ENCODE data around the gene RASGRF2. TPM values are rescaled to one million over a fixed set of nuclear protein-coding genes. Genes with fewer than 3 reads are reported as not detected.
A peak's percentile ranks its signal among the peaks of the same experiment; 100 is the strongest.

Gene RASGRF2
- total RNA-seq, 4 donors from 2014 or later: 19.5 to 45.3 (median 34.6) TPM

DNA sequence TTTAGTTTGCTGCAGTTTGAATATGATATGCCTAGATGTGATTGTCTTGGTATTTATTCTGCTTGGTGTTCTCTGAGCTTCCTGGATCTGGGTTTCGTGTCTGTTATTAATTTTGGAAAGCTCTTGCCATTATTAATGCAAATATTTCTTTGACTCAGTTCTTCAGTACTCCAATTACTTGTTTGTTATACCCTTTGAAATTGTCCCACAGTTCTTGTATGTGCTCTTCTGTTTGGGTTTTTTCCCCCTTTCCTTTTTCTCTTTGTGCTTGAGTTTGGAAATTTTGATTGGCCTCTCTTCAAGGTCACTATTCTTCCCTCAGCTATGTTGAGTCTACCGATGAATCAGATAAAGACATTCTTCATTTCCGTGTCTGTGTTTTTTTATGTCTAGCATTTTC, 176.4 kb downstream of the RASGRF2 start:
- Histone ChIP-seq H3K27me3 (no peaks in the 10 kb centered on the region), H3K36me3 (no peaks in the 10 kb centered on the region), H3K4me3 (no peak overlapping the region), H3K9me3 (peaks cover 0 to 4% (median 0%) of the 10 kb centered on the region in 4 donors), H3K4me1 (peaks cover 0 to 14% (median 0%) of the 10 kb centered on the region in 4 donors), H3K27ac (no peak overlapping the region)
- 65 to 66% methylated on average over 3 of the region's 3 CpGs for WGBS, 2 donors
- TF ChIP-seq EP300 (IDR thresholded peaks at IDR 0.05) (no peak), POLR2A (IDR thresholded peaks at IDR 0.05) (no peak)
- TF ChIP-seq, protein P1, sequence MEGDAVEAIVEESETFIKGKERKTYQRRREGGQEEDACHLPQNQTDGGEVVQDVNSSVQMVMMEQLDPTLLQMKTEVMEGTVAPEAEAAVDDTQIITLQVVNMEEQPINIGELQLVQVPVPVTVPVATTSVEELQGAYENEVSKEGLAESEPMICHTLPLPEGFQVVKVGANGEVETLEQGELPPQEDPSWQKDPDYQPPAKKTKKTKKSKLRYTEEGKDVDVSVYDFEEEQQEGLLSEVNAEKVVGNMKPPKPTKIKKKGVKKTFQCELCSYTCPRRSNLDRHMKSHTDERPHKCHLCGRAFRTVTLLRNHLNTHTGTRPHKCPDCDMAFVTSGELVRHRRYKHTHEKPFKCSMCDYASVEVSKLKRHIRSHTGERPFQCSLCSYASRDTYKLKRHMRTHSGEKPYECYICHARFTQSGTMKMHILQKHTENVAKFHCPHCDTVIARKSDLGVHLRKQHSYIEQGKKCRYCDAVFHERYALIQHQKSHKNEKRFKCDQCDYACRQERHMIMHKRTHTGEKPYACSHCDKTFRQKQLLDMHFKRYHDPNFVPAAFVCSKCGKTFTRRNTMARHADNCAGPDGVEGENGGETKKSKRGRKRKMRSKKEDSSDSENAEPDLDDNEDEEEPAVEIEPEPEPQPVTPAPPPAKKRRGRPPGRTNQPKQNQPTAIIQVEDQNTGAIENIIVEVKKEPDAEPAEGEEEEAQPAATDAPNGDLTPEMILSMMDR (IDR thresholded peaks at IDR 0.05): no peak
- DNase-seq (ENCODE audit: low spot score in 2 of 2): no peak

DNA sequence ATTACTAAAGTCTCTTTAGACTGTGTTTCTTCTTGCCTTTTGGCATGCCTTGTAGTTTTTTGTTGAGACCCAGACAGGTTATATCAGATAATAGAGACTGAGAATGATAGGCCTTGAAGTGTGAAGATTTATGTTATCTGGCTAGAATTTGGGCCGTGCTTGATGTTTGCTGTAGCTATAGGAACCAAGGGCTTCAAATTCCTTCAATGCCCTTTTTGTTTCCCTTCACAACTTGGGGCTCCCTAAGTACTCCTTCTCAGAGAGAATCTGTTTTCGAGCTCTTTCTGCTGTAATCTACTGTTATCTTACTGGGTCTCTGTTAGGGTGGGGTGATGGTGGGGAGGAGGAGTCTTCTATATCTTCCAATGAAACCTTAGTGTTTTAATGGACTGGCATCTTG, 177.7 kb downstream of the RASGRF2 start:
- Histone ChIP-seq H3K9me3 (peaks cover 0 to 4% (median 0%) of the 10 kb centered on the region in 4 donors), H3K4me1 (peaks cover 0 to 26% (median 0%) of the 10 kb centered on the region in 4 donors), H3K27me3 (no peaks in the 10 kb centered on the region), H3K27ac (no peak overlapping the region), H3K36me3 (no peaks in the 10 kb centered on the region), H3K4me3 (no peak overlapping the region)
- DNase-seq (ENCODE audit: low spot score in 2 of 2): no peak
- TF ChIP-seq, protein P1 (IDR thresholded peaks at IDR 0.05): no peak
- TF ChIP-seq POLR2A (IDR thresholded peaks at IDR 0.05): no peak
- no peak for TF ChIP-seq EP300 (IDR thresholded peaks at IDR 0.05)
- 84 to 85% methylated on average over 2 of the region's 2 CpGs for WGBS, 2 donors

DNA sequence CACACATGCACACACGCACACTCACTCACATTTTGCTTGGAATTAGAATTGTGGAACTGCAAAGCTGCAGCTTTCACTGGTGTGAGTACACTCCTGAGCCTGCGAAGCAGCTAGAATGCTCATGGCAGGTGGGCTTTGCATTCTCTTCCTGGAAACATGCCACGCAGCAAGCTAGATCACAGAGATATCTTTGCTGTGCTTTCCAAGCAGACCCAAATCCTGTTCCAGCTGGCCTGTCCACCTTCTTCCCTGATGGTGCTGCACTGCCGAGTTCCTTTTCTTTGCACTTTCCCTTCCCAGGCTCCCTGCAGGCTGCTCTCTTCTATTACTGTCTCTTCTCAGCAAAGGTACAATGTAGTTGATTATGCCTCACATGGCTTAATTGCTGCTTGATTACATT, 180.3 kb downstream of the RASGRF2 start:
- Histone ChIP-seq H3K4me1 (peaks cover 0 to 28% (median 0%) of the 10 kb centered on the region in 4 donors), H3K4me3 (no peak overlapping the region), H3K36me3 (no peaks in the 10 kb centered on the region), H3K27me3 (no peaks in the 10 kb centered on the region), H3K27ac (no peak overlapping the region), H3K9me3 (peaks cover 0 to 4% (median 0%) of the 10 kb centered on the region in 4 donors)
- WGBS, 2 donors: 61 to 65% methylated on average over 4 of the region's 4 CpGs
- TF ChIP-seq POLR2A (IDR thresholded peaks at IDR 0.05): no peak
- TF ChIP-seq, protein P1 (IDR thresholded peaks at IDR 0.05): no peak
- no peak for TF ChIP-seq EP300 (IDR thresholded peaks at IDR 0.05)
- no peak for DNase-seq (ENCODE audit: low spot score in 2 of 2)

DNA sequence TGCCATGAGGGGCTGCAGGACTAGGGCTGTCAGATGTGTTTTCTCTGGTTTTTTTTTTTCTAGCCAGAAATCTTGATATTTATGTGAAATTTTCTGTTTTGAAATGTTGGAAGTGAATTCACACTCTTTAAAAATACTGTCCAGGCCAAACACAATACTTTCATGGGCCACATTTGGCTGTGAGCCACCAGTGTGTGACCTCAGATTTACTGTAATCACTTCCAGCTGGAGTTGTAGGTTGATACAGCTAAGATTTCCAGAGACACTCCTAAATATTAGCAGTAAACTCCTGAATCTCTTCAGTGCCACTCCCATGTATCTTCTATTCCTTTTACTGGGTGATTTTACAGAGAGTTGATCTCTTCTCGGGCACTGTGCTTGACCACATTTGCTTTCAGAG, 180.8 kb downstream of the RASGRF2 start:
- Histone ChIP-seq H3K36me3 (no peaks in the 10 kb centered on the region), H3K27ac (peak overlapping the region in 1 of 4 donors; percentile 20), H3K27me3 (no peaks in the 10 kb centered on the region), H3K9me3 (peaks cover 0 to 4% (median 0%) of the 10 kb centered on the region in 4 donors), H3K4me3 (no peak overlapping the region), H3K4me1 (peaks cover 0 to 28% (median 0%) of the 10 kb centered on the region in 4 donors)
- peak; percentile 70 to 83 for DNase-seq (ENCODE audit: low spot score in 2 of 2)
- peak in 1 of 2 donors; percentile 46 for TF ChIP-seq EP300 (IDR thresholded peaks at IDR 0.05)
- no peak for TF ChIP-seq POLR2A (IDR thresholded peaks at IDR 0.05)
- WGBS, 2 donors: 56 to 57% methylated on average over 1 of the region's 1 CpG

DNA sequence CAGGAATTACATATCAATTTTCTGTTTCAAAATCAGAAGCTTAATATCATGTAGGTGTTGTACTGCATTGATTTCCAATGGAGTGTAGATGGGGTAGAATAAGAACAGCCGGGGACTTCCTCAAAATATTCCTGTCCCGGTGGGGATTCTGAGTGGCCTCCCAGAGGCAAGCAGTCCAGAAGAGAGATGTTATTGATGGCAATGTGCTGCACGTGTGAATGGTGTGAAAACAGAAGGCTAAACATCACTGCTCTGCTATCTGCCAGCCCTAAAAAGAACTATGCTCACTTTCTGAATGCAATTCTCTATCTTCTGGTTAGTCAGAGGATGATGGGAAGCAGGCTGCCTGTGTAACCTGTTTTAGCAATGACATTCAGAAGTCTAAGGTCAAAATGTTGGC, 181.9 kb downstream of the RASGRF2 start:
- 44 to 51% methylated on average over 3 of the region's 3 CpGs for WGBS, 2 donors
- no peaks in the 10 kb centered on the region for H3K9me3 ChIP-seq

More for the DNA sequence above, 181.9 kb downstream of the RASGRF2 start:
- Histone ChIP-seq H3K4me1 (peaks cover 0 to 31% (median 0%) of the 10 kb centered on the region in 4 donors), H3K27ac (no peak overlapping the region), H3K27me3 (no peaks in the 10 kb centered on the region), H3K4me3 (no peak overlapping the region), H3K36me3 (no peaks in the 10 kb centered on the region)
- DNase-seq (ENCODE audit: low spot score in 2 of 2): no peak
- TF ChIP-seq, protein P1 (IDR thresholded peaks at IDR 0.05): no peak
- TF ChIP-seq EP300 (IDR thresholded peaks at IDR 0.05) (no peak), POLR2A (IDR thresholded peaks at IDR 0.05) (no peak)
